ENCODE data around the gene LONP1.
A peak's percentile ranks its signal among the peaks of the same experiment; 100 is the strongest.
"Not testable (repeated sequence)": the region's sequence is repeated elsewhere in the genome, so short reads cannot be mapped to it uniquely, and the experiment has no call there.

LONP1 gene

DNA sequence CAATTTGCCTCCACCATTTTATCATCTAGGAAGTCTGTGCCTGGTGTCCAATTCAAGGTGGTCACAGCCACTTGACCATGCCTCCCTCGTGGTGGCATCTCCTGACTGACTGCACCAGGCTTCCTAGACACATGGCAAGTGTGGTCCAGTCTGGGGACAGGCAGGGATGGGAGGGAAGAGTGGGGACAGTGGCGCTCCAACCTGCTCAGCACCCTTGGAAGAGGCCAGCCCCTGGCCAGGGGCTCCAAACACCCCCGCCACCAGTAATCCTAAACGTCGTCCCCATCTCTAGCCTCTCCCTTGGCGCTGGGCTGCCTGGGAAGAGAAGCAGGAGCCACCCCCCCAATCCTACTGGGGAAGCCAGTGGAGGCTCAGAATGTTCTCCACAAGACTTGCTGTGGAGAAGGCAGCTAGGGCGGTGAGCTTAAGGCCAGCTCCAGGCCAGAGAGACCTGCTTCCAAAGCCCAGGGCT lies 27.2 kb downstream of the LONP1 start:
- DNase-seq: no peak

DNA sequence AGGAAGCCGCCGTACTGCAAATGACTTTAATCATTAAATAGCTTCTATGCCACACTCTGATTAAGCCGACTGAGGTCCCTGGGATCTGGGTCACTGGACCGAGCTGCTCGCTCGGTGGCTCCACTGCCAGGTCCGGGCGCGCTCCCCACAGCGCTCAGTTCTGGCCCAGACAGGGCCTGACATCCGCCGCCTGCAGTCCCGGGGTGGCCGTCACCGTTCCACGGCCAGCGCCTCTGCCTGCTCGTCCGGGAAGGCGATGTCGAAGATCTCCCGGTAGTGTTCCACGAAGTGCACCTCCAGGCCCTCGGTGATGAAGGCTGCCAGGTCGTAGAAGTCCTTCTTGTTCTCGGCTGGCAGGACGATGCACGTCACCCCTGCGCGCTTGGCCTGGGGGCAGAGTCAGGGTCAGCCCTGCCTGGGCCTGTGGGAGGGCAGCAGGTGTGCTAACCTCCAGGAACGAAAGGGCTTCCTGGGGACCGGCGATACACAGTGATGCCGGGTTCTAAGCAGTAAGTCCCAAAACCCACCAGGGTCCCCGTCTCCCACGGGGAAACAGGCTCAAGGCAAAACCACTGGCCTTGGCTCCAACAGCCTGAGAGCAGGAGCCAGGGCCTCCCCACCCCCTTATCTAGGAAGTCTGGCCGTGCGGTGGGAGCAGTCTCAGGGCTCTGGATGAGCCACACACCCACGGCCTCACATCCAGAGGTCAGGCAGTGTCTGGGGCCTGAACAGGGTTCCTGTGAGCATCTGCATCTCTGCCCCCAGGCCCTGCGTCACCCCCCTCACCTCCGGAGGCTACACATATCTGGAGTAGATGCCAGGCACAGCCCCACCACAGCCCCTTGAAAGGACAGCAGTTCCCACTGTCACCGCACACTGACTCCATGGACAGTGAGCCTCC lies 27.9 kb downstream of the LONP1 start:
- no peak for DNase-seq

DNA sequence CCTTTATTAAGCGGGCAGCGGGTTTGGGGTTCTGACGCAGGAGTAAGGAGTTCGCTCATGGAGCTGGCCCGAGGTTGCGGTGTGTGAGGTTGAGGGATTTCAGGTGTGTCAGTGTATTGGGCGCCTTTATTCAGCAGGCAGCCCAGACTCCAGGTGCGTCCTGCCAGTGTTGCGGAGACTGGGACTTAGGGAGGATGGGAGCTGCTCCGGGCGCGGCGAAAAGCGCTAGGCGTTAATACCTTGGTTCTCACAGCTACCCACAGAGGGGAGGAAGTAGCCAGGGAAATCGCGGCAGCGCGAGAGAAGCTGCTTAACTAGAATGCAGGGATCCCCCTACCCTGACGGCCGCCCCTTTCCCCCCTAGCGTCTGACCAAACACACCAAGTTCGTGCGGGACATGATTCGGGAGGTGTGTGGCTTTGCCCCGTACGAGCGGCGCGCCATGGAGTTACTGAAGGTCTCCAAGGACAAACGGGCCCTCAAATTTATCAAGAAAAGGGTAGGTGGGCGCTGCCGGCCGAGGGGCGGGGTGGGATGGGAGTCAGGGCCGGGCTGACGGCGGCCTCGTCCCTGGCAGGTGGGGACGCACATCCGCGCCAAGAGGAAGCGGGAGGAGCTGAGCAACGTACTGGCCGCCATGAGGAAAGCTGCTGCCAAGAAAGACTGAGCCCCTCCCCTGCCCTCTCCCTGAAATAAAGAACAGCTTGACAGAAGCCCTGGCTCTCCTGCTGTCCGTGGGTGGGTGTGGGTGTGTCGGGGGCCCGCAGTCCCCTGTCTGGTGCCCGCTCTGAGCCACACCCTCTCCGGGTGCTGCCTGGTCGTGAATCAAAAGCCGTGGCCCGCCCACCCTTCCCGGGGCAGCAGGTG lies 28.8 kb downstream of the LONP1 start:
- peak; percentile 78 for DNase-seq

DNA sequence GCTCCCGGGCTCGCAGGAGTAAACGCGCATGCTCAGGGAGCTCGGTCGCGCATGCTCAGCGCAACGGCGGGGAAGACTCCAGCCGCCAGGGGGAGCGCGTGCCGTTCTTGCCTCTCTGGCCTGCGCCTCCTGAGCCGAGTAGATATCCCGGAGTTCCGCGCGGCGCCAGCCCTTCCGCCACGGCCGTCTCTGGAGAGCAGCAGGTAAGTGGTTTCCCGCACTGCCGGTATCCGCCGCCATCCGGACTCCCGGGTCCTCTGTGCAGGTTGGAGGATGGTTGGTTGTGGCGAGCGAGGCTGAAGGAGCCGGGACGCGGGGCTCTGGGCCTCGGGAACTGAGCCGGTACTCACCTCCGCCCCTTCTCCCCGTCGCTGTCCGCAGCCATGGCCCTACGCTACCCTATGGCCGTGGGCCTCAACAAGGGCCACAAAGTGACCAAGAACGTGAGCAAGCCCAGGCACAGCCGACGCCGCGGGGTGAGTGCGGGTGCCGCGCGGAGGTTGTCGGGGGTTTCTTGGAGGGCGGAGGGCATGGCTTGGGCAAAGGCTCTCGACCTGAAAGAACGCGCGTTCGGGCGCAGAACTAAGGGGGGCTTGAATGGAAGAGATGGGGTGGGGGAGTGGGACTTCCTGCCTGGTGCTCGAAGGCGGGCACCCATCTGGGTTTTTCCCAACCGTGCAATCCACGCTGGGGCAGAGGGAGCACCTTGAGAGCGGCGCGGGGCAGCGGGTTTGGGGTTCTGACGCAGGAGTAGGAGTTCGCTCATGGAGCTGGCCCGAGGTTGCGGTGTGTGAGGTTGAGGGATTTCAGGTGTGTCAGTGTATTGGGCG lies 29.6 kb downstream of the LONP1 start, which contains the start of gene RPL36:
RPL36 (plus strand) TSS at position 171 of the 830 bp plus-strand sequence; CDS start at position 384, 213 bp downstream.
- DNase-seq: peak; percentile 98

DNA sequence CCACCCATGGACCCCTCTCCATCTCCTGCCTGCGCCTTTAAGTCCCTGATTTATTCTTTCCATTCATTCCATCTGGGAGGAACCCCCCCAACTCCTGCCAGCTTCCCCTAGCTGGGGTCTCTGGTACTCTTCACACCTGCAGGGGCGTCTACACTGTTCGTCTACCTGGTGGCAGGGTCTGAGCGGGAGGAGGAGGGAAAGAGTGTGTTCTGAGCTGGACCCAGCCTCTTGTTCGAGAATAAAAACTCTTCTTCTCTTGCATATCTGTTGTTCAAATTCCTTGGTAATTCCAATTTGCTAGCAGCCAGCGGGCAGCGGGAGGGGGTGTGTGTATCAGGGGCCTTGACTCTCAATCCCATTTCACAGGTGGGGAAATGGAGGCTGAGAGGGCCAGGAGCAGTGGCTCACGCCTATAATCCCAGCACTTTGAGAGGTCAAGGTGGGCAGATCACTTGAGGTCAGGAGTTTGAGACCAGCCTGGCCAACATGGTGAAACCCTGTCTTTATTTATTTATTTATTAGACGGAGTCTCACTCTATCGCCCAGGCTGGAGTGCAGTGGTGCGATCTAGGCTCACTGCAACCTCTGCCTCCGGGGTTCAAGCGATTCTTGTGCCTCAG lies 31.6 kb downstream of the LONP1 start:
- not testable (repeated sequence) for DNase-seq

DNA sequence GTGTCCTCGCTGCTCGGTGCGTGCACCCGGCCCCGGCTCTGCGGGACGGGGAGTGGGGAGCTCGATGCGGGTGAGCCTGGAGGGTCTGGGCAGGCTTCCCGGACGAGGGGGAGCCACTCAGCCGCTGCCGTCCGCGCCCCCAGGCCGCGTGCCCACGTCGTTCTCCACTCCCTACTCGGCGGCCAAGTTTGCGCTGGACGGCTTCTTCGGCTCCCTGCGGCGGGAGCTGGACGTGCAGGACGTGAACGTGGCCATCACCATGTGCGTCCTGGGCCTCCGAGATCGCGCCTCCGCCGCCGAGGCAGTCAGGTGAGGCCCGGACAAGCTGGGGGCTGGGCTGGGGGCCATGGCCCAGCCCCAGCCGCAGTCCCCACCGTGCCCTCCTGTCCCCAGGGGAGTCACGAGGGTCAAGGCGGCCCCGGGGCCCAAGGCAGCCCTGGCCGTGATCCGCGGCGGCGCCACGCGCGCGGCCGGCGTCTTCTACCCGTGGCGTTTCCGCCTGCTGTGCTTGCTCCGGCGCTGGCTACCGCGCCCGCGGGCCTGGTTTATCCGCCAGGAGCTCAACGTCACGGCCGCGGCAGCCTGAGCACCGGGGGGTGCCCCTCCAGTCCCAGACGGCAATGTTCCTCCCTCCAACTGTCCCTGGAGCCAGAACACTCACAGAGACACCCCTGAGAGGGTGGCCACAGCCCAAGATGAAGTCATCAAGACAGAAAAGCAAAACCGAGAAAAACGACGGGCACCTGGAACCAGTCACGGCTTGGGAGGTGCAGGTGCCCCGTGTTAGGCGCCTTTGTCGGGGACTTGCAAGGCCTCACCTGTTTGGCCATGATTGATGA lies 32.4 kb downstream of the LONP1 start:
- no peak for DNase-seq

DNA sequence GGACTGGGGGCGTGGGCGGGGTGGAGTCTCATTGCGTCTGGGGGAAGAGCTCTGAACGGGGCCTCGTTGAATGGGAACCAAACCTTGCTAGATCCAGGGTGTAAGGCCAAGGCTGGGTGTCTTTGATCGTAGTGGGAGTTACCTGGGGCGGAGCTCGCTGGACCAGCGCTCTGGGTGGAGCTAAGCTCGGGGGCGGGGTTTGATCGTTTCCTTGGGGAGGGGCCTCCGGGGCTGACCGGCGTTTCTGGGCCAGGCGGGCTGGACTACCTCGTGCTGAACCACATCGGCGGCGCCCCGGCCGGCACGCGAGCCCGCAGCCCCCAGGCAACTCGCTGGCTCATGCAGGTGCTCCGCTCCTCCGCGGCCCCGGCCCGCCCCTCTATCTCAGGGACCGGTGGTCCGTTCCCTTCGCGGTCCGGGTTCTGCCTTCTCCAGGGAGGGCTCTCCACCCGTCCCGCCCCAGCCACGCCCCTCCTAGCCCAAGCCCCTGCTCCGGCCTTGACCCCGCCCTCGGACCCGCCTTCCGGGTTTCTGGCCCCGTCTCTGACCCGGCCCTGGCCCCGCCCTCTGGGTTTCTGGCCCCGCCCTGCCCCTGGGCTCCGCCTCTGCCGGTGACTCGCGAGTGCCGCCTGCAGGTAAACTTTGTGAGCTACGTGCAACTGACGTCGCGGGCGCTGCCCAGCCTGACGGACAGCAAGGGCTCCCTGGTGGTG lies 33.1 kb downstream of the LONP1 start:
- peak; percentile 99 for DNase-seq

DNA sequence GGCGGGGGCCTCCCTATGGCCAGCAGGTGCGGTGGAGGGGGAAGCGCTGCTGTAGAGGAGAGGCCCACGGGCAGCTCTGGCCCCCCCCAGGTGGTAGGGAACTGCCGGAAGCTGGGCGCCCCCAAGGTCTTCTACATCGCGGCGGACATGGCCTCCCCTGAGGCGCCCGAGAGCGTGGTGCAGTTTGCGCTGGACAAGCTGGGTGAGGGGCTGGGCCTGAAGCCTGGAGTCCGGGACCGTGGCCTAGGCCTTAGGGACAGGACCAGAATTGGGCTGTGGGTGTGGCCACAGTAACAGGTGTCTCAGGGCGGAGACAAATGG lies 33.7 kb downstream of the LONP1 start:
- DNase-seq: no peak

DNA sequence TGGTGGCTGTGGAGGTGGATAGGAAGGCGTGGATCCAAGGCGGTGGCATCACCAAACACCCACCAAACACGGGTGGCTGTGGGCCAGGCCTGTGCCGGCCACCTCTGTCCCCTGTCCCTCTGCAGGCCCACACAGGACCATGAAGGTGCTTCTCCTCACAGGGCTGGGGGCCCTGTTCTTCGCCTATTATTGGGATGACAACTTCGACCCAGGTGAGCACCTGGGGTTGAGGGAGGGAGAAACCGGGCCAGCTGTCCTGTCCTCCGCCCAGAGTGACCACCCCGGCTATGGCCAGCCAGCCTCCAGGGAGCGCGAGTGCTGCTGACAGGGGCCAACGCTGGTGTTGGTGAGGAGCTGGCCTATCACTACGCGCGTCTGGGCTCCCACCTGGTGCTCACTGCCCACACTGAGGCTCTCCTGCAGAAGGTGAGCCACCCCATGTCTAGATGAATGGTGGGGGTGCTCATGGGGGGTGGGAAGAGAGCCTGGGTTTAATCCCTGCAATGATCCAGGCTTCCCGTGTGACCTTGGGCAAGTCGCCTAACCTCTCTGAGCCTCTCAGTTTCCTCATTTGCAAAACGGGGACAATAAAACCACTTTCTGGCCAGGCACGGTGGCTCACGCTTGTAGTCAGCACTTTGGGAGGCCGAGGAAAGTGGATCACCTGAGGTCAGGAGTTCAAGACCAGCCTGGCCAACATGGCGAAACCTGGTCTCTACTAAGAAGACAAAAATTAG lies 35.1 kb downstream of the LONP1 start:
- no peak for DNase-seq

DNA sequence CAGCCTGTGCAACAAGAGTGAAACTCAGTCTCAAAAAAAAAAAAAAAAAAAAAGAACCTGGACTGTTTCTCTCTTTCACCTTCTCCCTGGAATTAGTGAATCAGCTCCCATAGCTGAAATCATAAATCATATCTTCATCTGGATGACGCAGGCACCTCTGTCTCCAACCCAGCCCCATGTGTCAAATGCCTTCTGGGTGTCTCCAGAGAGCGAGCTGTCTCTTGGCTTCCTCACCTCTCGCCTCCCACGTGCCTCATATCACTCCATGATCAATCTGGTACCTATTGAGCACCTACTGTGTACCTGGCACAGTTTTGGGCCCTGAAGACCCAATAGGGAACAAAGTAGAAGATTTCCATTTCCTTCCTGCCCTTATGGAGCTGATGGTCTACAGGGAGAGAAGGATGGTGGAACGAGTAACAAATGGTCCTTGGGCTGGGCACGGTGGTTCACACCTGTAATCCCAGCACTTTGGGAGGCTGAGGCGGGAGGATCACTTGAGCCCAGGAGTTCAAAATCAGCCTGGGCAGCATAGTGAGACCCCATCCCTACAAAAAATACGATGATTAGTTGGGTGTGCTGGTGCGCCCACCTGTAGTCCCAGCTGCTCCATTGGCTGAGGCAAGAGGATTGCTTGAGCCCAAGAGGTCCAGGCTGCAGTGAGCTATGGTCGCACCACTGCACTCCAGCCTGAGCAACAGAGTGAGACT lies 36.6 kb downstream of the LONP1 start:
- DNase-seq: no peak

DNA sequence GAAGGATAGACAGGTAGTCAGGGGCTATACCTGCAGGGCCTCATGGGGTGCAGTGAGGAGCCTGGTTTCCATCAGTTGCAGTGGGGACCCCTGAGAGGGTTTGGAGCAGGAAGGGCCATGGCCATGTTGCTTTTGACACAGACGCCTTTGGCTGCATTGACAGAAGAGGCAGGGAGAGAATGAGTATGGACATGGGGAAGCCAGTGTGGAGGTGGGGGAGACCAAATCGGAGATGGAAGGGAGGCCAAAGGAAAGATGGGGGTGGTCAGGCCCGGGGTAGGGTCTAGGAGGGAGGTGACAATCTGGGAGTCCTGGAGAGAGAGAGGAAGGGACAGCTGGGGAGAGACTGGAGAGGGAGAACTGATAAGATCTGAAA lies 37.9 kb downstream of the LONP1 start:
- no peak for DNase-seq

DNA sequence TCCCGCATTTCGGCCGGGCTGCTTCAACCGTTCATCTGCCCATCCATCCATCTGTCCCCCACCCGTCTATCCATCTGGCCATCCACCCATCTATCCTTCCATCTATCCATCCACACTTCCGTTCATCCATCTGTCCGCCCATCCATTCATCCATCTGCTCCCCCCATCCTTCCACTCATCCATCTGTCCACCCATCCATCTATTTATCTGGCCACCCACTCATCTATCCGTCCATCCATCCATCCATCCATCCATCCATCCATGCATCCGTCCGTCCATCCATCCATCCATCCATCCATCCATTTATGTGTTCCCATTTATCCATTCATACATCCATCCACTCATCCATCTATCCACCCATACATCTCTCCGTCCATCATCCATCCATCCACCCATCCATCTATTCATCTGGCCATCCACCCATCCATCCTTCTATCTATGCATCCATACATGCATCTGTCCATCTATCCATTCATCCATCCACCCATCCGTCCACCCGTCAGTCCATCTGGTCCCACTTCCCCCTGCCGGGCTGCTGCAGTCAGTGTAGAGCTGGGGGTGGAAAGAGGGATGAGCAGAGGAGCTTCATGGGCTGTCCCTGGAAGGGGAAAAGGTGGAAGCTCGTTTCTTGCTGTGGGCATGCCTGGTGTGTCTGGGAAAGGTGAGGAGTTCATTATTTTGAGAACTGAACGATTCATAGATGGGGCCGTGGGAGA lies 38.4 kb downstream of the LONP1 start:
- DNase-seq: no peak

DNA sequence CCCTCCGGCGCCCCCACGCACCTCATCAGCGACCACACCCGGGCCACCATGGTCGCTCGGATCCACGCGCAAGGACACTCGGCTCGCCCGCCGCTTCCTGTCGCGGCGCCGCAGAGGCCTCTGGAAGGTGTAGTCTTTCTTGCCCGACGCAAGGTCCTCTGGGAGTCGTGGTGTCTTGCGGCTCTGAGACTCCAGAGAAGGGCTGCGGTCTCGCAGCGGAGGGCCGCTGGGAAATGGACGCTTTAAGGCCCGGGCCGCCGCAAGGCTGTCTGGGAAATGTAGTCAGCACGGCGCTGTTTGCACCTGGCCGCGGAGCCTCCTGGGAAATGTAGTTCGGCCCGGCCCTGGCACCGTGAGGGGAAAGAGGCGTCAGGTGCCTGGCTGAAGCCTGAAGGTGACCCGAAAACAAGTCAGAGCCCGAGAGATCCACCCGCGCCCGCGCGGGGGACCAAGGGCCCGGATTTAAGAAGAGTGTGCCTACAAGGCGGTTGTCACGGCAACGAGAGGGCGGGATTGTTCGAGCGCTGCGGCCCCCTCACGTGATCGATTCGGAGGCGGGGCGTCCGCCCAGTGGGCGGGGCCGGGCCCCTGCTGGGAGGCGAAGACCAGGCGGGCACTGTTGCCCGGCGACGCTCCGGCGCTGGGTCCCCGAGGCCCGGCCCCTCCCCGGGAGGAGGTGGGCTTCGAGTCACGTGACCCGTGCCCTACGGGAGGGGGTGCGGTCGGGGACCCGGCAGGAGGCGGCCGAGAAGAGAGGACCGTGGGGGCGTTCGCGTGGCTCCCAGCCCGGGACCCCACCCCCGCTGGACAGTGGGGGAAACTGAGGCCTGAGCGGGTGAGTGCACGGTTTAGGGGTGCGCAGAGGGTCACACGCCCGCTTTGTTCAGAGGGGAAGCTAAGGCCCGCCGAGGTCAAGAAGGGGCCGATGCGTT lies 39.2 kb downstream of the LONP1 start, which contains the start of the genes HSD11B1L and MICOS13:
HSD11B1L (plus strand) TSS at position 591 of the 932 bp plus-strand sequence. CDS start 3,806 bp downstream, outside the sequence.
MICOS13 (minus strand) TSS at position 80 of the 932 bp plus-strand sequence; CDS start at position 50, 30 bp downstream.
- DNase-seq: peak; percentile 100

DNA sequence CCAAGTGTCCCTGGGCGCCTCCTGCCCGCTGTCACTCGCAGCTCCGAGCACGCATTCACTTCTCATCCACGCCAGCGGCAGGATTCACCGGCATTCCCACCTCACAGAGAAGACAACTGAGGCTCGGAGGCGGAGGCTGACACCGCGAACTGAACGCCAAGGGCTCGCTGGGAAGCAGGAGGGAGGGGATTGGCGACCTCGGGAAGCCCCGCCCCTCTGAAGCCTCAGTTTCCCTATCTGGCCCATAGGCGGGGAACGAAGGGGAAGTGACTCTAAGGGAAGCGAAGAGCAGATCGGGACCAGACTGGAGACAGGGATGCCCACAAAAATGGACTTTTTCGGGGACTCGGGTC lies 39.9 kb downstream of the LONP1 start:
- DNase-seq: peak; percentile 40

DNA sequence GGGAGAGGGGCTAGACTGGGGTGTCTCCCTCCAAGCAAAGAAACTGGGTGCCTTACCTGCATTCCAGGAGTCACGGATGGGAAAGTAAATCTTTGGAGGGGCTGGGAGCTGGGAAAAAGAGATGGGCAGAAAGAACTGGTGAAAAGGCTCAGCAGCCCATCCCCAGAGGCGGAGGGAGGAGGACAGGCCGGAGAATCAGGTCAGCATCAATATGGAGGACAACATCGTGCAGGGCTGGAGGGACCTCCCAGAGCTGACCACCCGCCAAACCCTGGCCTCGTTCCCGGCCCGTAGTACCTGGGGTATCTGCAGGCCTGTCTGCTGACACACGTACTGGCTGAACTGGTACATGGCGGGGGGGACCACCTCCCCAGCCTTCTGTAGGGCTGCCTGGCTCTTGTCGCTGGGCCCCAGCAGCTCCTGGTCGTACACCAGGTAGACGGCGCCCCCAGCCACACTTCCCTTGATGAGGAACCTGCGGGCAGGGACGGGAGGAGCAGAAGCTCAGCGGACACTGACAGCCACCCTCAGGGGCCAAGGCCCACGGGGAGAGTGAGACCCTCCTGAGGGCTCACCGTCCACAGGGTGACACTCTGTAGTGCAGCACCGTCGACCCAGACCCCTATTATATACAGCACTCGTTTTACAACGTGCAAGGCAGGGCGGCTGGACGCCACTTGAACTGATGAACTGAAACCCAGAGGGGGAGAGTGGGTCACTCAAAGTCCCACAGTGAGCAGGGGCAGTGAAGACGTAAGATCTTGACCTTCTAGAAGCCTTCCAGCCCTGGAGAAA lies 40.5 kb downstream of the LONP1 start:
- no peak for DNase-seq

DNA sequence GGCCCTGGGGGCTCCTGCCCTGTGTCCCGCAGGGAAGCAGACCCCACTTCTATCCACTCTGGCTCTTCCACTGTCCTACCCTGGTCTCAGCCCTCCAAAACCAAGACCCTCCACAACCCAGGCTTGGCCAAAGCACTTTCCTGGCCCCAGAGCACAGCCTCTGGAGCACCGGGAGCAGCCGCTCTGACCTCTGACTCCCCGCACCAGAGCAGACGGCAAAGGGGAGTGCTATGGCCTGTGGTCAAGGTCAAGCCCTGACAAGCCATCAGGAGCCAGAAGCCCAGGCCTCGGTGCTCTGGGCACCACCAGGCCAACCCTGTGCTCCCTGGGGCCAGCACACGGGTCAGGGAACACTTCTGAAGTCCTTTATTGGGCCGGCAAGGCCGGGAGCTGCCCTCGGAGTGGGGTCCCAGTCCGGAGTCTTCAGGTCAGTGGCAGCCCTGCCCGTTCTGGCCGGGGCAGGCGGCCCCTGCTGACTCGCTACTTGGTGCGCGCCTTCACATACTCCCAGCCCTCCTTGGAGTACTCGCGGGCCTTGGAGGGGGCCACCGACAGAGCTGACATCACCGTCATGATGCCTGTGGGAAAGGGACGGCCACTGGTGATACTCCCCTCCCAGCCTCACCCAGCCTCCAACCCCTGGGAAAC lies 41.8 kb downstream of the LONP1 start:
- DNase-seq: no peak

Data from hematopoietic multipotent progenitor cell treated with erythropoietin and hydrocortisone succinate and interleukin-3 and kit ligand, for 4 days (in vitro differentiated cells).